C4-2B (cell line): Measurements from ENCODE around the gene SGIP1.

Source experiments
- CTCF ChIP-seq: fragments of 450-650 bp; conservative IDR thresholded peaks from 2 replicates; pipeline ENCODE4 v1.5.1; 2017; ENCODE audit warnings: mild to moderate bottlenecking
- ZFX ChIP-seq: fragments of 450-650 bp; IDR thresholded peaks from 2 replicates; pipeline ENCODE4 v1.6.1; 2017

GRCh38 chr1:66523562-66523961 lies 10.4 kb upstream of the SGIP1 start:
- no peak for TF ChIP-seq CTCF
- TF ChIP-seq ZFX: no peak
